HG03432 (cell line): Measurements from ENCODE around the gene RAP1GAP2.
"Not testable (repeated sequence)": the region's sequence is repeated elsewhere in the genome, so short reads cannot be mapped to it uniquely, and the experiment has no call there.

ENCODE experiments used
- ATAC-seq: cut with Tn5 transposase; IDR thresholded peaks from one replicate; pipeline ENCODE4 v1.9.1; 2021; ENCODE audit warnings: mild to moderate bottlenecking, moderate library complexity; ENCODE audit not compliant: unreplicated experiment

Gene RAP1GAP2

DNA sequence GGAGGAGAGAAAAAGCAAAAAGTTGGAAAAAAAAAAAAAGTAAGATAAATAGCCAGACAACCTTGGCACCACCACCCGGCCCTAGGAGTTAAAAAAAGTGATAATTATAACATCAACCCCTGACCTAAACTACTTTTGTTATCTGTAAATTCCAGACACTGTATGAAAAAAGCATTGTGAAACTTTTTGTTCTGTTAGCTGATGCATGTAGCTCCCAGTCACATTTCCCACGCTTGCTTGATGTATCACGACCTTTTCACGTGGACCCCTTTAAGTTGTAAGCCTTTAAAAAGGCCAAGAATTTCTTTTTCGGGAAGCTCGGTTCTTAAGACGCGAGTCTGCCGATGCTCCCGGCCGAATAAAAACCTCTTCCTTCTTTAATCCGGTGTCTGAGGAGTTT lies 10.9 kb upstream of the RAP1GAP2 start:
- ATAC-seq, result not testable (repeated sequence)

DNA sequence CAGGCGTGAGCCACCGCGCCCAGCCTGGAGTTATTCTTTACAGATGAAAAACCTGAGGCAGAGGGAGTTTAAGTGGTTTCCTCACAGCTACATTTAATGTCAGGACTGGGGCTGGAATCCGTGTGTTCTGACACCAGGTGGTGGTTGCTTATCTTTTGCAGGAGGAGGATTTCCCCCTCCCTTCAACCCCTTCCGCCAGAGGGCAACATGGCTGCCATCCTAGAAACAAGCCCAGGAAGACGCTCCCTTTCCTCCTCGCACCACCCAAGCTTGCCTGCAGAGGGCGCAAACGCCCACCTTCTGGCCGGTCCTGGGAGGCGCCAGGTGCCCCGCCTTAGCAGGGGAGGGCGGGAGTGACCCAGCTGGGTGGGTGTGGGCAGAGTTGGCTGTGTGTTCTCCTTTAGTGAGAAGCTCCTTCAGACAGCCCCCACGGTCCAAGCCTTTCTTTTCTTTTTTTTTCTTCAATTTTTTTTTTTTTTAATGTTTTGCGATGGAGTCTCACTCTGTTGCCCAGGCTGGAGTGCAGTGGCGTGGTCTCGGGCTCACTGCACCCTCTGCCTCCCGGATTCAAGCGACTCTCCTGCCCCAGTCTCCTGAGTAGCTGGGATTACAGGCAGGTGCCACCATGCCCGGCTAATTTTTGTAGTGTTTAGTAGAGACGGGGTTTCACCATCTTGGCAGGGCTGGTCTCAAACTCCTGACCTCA lies 9.9 kb upstream of the RAP1GAP2 start:
- ATAC-seq, result peak; percentile 77

DNA sequence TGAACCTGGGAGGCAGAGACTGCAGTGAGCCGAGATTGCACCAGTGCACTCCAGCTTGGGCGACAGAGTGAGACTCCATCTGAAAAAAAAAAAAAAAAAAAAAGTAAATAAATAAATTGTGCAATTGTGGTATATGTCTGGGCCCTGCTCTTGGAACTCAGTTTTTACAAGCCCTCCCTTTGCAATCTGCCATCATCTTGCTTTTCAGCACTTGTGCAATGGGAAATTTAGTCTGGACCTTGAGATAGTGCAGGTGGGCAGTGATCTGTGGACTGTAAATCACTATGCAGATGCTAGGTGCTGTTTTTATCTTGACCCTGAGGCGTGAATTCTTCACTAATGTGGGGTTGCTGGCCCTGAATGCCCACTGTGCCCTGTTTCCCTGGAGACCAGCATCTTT lies 6.5 kb upstream of the RAP1GAP2 start:
- ATAC-seq, result no peak

DNA sequence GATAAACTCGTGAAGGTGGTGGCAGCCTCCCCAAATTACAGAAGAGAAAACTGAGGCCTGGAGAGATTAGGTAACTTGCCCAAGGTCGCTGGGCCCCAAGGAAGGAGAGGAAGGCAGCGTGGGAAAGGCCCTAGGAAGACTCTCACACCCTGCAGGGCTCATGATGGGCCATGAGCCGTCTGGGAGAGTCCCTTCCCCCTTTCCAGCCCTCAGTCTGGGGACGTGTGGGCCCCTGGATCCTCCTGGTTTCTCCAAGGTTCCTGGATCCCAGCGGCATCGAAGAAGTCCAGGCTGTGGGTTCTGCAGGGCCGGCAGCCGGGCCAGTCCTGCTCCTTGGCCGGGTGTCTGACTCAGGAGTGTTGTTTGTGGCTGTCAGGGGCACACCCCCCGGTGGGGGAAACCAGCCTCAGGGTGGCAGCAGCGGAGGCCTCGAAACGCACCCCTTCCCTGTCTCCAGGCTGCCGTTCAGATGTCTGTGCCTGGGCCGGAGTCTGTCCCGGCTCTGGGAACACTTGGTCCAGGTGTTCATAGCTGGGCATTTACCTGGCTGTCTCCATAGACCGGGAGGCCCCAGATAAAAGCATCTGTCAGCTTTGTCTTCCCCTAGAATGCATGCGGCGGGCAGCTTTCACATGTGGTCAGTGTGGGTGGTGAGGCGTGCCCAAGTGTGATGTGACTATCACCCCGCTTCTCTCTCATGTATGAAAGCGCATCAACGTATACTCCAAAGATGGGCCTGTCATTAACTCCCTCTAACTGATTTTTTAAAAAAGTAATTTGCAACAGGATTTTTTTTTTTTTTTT lies 3.7 kb upstream of the RAP1GAP2 start:
- ATAC-seq, result no peak

DNA sequence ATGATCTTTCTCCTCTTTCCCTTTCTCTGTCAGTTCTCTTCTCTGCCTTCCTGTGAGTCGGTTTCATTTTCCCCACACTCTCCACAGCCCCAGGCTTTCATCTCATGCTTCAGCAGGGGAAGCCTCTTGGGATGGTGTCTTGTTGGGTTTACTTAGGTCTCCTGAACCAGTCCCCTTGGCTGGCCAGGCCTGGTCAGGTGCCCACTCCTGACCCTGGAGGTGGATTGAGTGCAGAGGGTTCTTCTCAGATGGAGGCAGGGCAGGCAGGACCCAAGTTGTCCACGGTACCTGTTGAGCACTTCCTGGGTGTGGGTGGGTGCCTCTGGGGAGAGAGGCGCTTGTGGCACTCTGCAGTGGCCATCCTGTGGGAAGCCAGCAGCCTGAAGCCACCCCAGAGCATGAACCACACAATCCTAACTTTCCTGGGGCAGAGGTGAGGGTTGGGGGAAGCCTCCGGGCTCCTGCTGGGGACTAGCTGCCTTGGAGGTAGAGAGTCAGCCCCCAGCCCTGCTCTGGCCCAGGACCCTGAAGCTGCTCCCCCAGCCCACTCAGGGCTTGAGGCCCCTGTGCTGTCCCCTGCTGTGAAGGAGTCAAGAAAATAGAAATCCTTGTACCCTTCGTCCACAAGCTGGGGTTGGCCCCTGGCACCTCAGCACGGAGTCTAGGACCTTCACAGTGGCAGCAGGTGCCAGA lies 2.0 kb upstream of the RAP1GAP2 start:
- ATAC-seq, result no peak

DNA sequence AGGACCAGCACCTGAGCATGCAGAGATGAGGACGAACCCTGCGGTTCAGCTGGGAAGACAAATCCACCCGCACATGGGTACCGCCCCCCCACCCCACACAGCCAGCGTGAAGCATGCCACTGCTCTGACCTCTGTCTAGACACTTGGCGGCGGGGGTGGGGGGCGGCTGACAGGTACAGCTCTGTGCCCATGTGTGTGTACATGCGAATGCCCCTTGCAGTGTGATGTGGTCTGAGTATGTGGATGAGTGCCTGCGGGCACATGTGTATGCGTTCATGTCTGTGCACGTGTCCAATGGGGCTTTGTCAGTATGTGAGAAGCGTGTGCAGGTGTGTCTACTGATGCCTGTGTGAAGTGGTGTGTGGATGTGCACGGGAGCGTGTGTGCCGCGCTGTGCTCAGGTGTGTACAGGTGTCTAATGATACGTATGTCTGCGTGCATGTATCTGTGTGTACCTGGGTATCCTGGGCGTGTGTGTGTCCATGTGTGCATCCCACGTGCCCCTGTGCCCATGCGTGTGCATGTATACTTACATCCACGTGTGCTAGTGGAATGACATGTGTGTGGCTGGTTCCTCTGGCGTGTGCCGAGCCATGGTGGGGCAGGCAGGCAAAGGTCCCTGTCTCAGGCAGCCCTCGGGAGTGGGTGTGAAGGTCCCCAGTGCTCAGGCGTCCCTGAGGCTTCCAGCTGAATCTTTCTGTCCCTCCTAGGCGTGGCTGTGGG lies 636 bp upstream of the RAP1GAP2 start:
- ATAC-seq, result no peak

DNA sequence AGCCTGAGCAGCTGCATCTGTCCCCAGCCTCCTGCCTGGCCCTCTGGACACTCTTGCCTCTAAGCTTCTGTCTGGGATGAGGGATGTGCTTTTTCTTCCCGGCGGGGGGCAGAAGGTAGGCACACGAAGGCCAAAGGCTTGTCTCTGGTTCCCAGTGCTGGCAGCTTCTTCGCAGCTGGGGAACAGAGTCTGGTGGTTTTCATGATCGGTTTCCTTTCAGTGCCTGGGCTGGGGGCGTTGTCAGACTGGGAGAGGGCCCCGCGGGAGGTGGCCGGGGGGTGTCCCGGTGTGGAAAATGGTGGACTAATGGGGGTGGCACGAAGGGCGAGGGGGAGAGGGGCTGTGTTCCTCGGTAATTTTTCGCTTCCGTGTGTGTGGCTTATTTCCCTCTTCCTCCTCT lies 988 bp downstream of the RAP1GAP2 start:
- ATAC-seq, result no peak

DNA sequence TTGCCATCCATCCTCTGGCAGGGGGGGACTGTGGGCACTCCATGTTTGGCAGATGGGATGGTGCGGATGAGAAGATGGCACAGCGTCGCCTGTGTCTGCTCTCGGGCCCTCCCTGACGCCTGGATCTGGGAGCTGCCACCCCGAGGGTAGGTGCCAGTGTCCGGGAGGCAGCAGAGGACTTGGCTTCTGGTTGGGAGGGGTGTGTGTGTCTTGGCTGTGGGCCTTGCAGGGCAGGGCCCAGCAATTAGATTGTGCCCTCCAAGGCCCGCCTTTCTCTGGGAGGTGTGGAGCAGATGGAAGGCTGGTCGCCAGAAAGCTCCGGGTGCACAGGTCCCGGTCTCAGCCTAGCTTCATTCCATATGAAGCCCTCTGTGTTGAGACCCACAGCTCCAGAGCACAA lies 1.4 kb downstream of the RAP1GAP2 start:
- no peak for ATAC-seq

DNA sequence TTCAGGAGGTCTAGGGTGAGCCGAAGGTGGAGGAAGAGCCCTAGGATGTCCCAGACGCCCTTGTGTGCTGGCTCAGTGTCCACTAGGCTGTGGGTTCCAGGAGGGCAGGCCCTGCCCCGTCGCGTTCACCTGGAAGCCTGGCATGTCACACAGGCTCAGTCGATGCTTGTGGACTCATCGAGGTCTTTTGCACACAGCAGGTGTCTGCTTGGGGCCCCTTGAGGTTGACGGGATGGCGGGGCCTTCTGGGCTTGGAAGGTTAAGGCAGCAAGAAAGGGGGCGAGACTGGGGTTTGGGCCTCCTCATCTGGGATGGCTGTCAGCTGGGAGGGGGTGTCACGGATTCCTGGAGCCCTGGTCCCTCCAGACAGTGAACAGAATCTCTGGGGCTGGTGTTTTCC lies 1.9 kb downstream of the RAP1GAP2 start:
- ATAC-seq, result no peak

DNA sequence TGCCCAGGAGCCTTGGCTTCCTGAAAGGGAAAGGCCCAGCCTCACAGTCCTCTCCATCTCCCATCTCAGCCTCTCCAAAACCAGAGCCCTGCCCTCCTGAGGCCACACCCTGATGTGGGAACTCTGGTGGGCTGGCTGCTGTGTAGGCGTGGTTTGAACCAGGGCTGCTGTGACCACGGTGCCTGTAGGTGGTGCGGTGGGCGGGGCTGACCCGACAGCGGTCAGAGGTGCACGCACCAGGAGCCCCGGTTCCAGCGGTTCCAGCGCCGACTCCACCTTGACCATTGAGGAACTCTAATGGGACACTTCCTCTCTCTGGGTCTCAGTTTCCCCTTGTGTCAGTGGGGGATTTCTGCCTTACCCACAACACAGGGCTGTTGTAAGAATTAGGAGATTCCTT lies 2.4 kb downstream of the RAP1GAP2 start:
- ATAC-seq, result no peak

DNA sequence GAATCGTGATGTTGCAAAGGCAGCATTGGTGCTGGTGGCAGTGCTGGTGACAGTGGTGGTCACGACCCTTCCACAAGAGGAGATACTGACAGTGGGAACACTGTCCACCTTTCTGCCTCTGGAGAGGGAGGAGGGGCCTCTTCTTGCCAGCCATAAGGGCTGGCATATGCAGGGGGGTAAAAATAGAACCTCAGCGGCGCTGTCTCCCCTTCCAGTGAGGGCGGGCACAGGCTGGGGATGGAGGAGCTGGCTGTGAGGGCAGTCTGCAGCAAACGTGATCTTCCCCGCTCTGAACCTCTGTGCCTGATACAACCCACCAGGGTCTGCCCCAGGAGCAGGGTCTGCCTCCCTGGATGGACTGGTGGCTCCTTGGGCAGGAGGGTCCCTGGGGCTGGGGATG lies 3.4 kb downstream of the RAP1GAP2 start:
- no peak for ATAC-seq

DNA sequence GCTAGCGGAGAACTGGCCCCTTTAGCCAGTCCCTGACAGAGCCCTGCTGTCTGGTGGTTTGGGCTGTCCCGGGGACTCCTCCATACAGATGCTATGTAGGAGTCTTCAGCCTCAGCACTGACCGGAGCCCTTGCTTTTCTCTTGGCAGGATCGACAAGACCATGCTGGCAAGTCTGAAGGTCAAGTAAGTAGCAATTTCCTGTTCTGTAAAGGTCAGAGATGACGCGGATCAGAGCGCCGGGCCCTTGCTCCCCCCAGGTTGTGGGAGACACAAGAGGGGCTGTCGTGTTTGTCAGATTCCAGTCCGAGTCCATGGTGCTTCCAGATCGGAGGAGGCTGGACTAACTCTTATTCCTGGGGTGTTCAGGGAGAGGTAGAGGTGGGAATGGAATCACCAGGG lies 4.1 kb downstream of the RAP1GAP2 start:
- no peak for ATAC-seq

DNA sequence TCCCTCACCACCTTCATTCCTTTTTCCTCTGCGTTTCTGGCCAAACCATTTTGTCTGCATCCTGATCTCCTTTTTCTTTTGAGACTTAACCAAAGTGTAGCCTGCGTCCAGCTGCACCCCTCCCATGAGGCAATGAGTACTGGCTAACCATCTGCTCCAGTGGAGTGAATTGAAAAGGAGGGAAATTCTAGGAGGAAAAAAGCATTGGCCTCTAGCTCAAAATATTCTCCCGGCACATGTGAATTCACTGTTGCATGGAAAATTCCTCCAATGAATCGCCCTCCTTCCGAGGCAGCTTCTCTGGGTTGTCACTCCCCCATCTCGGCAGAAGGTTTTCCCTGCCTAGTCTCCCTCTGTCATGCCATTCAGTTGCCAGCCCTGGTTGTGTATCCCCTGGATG lies 5.6 kb downstream of the RAP1GAP2 start:
- ATAC-seq, result no peak

DNA sequence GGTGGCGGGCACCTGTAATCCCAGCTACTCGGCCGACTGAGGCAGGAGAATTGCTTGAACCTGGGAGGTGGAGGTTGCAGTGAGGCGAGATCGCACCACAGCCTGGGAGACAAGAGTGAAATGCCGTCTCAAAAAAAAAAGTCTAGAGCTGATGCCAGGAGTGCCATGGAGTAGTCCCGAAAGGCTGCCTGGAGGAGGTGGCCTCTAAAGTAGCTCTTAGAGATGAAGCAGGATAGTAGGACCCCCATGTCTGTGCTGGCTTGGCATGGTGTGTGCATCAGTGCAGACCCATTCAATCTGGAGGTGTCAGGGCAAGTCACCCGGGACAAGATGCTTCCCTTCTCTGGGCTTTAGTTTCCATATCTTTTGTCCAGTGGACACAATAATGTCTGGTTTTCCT lies 6.3 kb downstream of the RAP1GAP2 start:
- no peak for ATAC-seq

DNA sequence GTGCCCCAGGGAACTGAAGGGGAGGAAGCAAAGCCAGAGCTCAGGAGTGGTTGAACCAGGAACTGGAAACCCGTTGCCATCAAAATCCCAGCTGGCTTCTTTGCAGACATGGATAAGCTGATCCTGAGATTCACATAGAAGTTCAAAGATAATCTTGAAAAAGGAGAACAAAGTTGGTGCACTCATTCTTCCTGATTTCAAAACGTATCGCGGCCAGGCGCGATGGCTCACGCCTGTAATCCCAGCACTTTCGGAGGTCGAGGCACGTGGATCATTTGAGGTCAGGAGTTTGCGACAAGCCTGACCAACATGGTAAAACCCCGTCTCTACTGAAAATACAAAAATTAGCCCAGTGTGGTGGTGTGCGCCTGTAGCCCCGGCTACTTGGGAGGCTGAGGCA lies 7.1 kb downstream of the RAP1GAP2 start:
- no peak for ATAC-seq

DNA sequence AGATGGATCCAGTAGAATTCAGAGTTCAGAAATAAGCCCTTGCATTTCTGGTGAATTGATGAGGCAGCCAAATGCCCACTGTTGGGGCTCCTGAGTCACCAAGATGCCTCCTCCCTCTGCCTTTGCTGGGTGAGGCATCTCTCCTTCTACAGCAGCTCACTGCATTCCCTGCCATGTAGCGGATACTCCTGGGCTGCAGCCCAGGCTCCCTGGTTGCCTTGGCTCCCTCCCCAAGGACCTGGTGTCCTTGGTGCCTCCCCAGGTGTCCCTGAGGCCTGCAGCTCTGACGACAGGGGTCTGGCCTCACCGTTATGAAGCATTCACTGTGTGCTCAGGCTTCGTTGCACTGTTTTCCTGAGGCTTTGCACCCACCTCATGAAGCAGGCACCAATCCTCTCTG lies 7.7 kb downstream of the RAP1GAP2 start:
- no peak for ATAC-seq

DNA sequence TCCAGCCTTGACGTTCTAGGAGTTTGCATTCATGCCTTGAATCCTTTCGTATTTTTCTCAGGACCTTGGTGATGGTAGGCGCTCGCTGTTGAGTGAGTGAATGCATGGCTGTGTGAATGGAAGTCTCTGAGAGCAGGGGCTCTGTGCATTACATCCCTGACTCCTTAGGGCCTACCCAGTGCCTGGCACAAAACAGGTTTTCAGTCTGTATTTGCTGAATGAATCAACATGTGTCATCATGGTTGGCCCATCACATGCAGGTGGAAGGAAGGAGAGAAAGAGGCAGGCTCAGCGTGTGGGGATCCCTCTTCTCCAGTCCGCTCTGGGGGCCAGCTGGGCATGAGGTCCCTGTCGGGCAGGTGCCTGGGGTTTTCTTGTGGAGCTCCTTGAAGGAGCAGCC lies 8.7 kb downstream of the RAP1GAP2 start:
- ATAC-seq, result no peak

DNA sequence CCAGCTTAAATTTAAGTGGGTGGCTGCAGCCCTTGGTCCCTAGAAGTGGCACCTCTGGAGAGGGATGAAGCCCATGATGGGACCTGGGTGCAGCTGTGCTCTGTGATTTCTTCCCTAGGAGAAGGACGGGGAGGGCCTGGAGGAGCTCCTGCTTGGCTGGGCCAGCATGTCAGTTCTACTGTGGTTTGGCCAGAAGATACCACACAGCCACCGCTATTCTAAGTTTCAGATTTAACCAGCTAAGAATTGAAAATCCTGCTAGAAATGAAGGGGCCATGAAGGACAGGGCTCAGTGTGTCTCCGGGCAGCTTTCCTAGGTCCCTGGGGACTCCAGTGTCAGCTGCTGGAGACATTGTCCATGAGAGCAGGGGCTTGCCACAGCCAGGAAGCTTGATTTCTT lies 9.7 kb downstream of the RAP1GAP2 start:
- no peak for ATAC-seq

DNA sequence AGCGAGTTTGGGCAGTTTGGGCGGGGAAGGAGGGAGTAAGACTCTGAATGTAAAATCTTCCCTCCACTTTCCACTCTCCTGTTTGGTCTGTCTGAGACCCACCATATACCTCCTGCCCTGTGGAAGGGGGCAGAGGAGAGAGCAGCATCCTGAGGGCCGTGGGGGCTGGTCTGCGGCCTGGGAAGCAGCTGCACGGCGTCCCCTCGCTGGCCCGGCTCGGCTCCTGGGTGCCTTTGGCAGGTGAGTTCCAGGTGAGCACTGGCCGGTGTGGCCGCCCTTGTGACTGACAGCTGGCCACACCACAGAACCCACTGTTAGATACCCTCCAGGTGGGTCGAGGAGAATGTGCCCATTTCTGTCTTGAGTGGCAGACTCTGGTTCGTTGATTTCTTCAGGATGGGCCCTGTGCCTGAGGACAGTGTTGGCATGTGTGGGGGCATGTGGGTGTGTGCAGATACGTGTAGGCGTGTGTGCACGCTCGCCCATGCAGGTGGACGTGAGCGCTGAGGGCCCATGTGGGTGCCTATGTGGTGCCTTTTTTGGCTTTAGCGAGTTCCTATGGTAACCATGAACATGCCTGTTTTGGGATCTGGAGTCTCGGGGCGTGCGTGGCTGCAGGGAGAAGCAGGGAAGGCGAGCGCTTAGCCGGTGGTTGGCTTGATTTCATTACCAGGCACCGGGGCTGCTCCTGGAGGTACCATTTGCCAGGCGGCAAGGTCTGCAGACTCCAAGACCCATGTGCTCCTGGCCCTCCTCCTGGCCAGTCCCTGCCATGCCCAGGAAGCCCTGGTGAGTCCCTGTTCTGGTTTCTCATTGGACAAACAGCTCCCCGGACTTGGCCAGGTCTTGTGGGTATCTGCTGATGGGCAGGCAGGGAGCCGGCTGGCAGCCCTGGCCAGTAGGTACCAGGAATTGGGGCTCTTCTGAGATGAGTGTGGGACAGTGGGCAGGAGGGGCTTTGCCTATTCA lies 12.4 kb downstream of the RAP1GAP2 start:
- no peak for ATAC-seq

DNA sequence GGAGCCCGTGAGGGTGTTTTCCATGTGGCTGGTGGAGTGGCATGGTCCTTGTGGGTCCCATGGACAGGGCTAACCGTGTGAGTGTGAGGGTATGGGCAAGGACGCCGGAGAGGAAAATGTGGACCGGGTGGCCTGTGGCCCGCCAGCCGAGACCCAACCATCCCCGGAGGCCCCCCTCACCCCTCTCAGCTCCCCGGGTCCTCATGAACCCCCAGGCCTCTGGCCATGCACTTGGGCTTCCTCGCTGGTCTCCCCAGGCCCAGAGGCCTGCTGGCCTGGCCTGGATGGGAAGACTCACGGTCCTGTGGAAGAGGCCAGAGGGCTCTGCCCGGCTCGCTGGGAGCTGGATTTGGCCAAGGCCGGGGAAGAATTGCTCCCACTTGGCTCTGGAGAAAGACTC lies 13.1 kb downstream of the RAP1GAP2 start:
- ATAC-seq, result no peak
